CD4-positive, alpha-beta T cell treated with Interleukin-21 for 1 hour (primary cell): ENCODE data around the gene CH25H.
"Not testable (repeated sequence)": the region's sequence is repeated elsewhere in the genome, so short reads cannot be mapped to it uniquely, and the experiment has no call there.

Experiments used
- DNase-seq: peaks from one replicate; pipeline ENCODE4 v3.0.0-alpha.2; 2020

CH25H gene, protein sequence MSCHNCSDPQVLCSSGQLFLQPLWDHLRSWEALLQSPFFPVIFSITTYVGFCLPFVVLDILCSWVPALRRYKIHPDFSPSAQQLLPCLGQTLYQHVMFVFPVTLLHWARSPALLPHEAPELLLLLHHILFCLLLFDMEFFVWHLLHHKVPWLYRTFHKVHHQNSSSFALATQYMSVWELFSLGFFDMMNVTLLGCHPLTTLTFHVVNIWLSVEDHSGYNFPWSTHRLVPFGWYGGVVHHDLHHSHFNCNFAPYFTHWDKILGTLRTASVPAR

DNA sequence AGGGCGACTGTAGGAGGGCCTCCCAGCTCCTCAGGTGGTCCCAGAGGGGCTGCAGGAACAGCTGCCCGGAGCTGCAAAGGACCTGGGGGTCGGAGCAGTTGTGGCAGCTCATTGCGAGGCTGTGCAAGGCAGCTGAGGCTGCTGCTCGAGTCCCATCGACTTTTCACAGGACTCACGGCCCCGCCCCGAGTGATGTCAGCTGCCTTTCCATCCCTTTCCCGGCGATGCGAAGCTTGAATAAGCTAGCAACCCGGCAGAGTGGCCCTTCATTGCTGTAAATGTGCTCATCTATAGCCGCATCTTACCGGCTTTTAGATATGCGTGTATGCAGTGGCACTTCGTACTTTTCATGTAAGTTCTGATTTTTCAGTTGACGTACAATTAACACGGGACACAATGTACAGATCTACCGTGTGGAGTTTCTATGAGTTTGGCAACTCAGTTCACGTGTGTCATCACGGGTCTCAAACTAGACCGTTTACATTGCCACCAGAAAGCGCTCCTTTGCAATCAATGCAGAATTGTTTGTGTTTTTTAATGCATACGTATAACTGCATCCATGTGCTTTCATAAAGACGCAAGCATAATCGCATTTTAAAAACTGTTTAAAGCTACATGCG, at the start of gene CH25H:
Gene CH25H, minus strand, starts transcription at position 137 of the 620 bp plus-strand sequence. Its CDS starts 25 bp downstream, at position 112.
- DNase-seq, result peak; percentile 38

DNA sequence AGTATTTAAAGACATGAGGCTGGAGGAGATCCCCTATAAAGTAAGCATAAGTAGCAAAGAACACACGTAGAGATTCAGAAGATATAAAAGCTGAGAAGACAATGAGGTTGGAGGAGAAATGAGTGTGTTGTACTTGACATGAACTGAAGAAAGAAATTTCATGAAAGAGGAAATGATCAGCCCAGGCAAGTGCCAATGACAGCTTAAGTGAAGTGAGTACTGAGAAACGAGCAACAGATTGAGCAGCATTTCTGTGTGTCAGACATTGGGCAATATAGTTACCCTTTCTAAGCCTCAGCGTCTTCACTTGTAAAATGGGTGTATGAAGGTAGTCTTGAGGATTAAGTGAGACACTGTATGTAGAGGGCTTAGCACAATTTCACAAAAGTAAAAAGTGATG, 49.2 kb upstream of the CH25H start:
- DNase-seq, result no peak

DNA sequence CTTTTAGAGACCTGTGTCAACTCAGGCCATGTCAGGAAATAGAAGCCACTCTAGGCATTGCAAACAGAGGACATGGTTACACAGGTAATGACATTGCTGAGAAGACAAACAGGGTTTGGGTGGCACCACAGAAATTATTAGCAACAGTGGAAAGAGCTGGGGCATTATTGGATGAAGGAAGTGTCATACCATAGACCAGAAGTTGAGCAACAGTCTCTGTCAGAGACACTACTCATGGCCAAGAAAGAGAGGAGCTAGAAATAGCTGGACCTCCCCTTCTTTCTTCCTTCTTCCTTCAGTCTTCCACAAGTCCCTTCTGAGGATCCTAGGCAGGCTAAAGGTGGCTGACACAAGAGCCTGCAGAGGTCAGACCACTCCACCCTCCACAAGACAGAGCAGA, 48.7 kb upstream of the CH25H start:
- no peak for DNase-seq

DNA sequence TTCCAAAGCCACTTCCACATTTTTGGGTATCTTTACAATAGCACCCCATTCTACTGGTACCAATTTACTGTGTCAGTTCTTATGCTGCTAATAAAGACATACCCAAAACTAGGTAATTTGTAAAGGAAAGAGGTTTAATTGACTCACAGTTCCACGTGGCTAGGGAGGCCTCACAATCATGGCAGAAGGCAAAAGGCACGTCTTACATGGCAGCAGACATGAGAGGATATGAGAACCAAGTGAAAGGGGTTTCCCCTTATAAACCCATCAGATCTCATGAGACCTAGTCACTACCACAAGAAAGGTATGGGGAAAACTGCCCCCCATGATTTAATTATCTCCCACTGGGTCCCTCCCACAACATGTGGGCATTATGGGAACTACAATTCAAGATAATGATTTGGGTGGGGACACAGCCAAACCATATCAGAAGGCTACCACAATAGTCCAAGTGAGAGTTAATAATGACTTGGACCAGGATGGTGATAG, 48.0 kb upstream of the CH25H start:
- DNase-seq, result not testable (repeated sequence)

DNA sequence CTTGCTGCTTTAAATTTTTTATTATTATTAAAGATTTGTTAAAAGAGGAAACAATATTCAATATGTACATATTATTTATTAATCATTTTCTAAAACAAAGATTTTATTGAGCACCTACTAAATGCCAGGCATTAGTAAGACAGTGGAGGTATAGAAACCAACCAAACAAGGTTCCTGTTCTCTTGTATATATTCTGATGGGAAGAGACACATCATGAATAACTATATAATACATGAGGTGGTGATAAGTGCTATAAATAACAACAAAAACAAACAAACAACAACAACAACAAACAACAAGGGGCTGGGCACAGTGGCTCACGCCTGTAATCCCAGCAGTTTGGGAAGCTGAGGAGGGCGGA, 45.1 kb upstream of the CH25H start:
- no peak for DNase-seq

DNA sequence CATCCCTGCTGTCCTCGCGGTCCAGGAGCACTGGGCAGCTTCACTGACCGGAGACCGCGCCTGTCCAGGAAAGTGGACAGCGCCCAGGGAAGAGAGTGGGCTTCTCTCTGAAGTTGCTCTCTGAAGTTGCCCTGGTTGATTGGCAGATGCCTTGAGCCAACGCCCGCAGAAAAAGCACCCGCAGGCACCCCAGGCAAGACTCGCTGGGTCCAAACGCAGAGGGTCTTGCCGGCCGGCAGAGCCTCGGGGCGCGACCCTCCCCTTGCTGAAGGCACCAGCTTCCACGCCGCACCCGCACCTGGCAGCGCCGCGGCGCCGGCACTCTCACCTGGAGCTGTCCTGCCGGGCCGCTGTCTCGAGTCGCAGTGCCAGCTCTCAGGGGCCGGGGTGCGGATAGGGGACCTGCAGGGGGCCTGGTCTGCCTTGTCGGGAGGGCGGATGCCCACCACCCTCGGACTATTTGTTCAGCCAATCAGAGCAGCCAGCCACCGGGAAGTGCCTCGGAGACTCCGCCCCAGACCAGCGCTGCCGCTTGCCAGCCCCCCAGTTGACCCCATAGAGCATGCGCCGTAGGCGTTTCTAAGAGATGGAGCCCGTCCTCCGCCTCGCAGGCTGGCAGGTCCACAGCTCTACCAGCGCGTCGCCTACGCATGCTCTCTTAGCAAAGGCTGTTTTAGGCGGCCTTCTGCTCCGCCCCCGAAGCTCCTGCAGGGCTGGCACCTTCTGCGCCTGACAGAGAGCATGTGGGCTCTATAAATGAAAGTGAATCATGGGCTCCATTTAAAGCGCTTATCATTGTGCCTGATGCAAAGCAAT, 44.5 kb upstream of the CH25H start, which contains the start of gene LIPA:
Gene LIPA, minus strand, starts transcription at position 367 of the 816 bp plus-strand sequence. CDS start 4,127 bp downstream, outside the sequence.
- DNase-seq, result peak; percentile 98

DNA sequence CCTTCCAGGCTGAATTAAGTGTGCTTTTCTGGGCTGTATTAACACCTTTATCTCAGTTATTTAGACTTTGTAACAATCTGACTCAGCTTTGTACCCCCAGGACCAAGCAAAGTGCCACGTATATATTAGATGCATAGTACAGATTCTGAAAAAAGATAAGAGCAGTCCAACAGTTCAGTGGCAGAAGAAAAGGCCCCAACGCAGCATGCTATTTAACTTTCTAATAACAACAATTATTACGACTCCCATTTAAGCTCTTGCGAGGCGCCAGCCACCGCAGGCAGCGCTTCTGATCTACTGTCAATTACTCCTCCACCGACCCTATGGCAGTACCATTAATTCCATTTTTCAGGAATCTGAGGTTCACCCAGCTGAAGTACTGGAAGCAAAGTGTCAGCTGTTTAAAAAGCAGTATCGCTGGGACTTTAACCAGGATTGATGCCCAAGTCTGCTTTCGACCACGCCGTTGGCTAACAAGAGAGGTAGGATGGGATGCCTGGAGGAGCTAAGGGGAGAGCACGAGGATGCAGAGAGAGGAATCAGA, 43.8 kb upstream of the CH25H start:
- no peak for DNase-seq

DNA sequence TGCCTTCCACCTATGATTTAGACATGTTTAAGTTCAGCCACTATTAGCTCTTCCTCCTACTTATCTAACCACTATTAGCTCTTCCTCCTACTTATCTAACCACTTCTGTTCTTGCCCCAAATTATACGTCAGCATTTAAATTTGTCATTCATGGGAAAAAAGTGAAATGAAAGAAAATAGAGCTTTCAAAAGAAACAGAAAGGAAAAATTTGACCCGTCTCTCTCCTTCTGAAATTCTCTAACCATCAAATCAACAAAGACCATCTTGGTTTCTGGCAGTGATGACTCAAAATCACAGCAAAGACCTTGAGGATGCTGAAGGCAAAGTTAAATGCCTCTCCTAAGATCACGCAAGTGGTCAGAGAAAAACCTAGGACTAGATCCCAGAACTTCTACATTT, 41.9 kb upstream of the CH25H start:
- no peak for DNase-seq

DNA sequence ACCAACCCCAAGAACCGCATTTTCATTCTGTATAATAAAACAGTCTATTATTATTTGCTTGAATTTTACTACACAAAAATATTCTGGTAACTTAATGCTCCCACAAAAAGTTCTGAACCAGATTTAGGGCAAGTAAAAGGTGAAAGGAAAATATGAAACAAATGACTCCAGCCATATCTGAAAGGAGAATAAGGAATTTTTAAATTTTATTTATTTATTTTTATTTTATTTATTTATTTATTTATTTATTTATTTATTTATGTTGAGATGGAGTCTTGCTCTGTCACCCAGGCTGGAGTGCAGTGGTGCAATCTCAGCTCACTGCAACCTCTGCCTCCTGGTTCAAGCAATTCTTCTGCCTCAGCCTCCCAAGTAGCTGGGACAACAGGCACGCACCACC, 40.5 kb upstream of the CH25H start:
- DNase-seq, result not testable (repeated sequence)

DNA sequence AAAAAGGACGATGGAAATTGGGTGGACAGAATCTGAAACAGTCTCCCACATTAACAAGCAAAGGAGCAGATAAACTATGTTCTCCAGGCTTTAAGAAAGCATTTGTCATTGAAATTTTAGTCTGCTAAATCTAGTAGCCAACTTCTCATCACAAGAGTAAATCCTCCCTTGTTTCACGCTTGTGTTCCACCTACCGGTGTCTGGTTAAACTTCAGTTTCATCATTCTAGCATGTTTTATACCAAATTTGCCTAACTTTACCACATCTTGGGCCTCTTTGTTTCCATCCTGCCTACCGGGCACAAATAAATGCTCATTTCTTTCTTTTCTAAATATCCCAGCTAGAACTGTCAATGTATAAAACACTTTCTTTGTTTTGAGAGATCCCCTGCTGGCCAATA, 38.7 kb upstream of the CH25H start:
- DNase-seq, result no peak

DNA sequence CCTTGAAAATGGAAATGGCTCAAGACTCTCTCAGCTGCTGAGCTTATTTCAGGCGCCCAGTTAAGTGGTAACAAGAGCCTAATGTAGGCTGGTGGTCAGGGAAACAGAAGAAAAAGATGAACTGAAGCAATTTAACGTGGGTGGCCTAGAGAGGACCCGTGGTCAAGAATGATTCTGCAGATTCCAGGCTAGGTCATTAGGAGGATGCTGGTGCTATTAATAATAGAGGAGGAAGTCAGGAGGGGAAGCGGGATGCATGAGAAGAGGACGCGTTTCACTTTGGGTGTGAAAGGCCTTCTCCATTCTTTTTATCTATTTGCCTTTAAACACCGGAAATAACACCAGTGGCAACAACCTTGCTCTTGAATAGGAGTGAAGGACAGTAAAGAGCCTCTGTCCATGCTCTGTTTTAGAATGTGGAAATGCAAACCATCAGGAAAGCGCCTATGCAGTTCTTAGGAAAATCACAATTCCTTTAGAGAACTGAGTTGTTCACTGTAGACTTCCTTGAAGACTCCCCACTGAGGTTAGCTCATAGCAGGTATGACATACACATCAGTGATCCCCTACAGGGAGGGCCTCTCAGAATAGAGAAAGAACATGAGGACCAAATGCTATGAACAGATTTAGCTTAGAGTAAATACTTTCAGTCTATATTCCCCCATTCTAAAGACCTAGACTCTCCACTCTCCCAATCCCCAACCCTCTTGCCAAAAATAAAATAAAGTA, 35.9 kb upstream of the CH25H start:
- DNase-seq, result no peak

DNA sequence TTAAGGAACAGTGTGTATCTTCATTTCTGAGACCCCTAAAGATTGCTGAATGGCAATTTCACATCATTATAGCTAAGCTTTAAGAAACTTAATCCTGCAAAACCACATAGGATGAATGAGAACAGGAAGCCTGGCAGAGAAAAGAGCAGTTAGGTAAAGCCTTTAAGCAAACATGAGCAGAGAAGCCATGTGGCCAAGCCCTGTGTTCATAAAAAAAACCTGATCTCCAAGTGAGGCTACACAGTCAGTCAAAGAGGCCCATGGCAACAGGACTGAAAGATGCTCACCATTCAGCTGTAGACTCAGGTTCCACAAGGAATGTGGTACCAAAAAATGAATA, 35.2 kb upstream of the CH25H start:
- no peak for DNase-seq

DNA sequence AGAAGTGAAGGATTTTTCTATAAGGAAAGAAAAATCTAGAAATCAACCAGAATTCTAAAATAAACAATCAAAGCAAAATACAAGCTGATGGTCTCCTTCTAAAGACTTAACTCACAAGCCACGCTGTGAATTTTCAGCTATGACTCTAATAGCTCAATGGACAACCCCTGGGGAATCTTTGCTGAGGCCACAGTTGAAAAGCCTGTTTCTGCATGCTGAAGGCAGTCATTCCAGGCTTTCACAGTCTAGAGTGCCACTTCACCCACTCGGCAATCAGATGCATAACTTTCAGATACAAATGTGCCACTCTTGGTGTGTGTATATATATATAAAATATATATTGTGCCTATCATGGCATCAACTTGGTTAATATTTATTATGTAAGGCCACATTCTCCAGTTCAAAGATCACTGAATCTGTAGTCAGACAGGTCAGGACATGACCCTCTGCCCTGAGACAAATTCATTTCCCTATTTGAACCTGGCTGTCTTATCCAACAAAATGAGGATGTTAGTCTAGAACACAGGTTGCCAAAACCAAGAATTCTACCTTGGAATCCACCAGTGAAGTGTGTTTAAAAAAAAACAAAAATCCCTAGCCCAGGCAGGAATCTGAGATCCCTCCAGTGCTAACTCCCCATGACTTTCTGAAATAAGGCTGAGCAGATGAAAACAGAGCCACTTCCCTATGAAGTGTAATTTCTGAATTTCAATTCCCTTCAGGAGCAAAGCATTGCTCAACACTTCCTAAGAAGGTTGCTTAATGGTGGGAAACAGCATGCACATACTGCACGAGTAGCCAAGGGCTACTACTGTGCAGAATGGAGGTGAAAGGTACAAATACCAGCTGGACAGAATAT, 34.6 kb upstream of the CH25H start:
- no peak for DNase-seq

DNA sequence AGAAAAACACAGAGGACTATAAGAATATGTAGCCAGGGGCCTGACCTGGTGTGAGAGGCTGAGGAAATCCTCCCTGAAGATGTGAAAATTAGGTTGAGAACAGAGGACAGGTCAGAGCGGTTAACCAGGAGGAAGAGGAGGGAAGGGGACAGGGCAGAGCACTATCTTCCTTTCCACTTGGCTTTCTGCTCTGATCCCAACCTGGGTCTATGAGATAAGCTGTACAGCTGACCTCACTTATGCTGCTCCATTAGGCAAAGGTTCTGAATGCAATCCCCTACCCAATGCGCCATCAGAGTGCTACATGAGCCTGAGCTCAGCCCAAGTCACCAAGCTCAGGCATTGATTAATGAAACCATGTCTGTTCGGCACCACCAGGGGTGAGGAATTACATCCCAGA, 33.9 kb upstream of the CH25H start:
- DNase-seq, result no peak

DNA sequence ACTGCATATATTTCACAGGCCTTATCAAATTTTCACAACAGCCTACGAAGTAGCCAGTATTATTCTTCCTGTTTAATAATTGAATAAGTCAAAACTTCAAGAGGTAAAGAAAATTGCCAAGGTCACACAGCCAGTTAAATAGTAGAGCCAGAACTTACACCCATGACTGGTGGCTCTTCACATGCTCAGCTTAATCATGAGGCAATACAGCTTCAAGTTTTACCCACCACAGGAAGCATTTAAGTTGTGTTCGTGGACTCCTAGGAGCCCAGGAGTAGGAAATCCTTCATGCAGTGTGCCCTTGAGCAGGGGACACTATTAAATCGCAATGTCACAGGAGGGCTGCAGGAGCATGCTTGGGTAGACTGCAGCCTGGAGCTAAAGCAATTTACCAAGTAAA, 33.4 kb upstream of the CH25H start:
- no peak for DNase-seq

DNA sequence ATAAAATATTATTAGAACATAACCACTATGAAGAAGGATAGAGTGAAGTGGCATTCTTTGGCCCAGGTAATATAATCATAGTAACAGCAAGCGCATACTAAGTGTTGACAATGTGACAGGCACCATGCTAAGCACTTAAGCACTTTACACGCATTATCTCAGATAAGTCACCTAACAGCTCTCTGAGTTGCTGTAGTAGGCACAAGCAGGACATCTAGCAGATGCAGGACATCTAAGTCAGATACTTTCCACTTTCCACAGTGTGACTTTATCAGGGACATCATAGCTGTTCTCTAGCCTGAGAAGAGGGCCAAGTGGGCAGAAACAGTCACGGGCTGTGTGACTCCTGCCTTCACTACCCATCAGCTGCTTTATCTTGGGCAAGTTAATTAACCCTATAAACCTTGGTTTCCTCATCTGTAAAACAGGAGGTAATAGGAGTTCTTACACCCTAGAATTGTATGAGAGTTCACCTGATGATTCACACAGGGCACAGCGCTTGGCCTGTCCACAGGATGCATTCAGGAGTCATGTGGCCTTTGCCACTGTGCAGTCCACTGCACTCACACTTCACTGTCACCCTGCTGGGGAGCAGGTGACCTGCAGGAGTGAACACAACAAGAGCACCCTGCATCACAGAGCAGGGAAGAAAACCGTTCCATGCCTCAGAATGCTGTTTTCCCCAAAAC, 32.0 kb upstream of the CH25H start:
- no peak for DNase-seq

DNA sequence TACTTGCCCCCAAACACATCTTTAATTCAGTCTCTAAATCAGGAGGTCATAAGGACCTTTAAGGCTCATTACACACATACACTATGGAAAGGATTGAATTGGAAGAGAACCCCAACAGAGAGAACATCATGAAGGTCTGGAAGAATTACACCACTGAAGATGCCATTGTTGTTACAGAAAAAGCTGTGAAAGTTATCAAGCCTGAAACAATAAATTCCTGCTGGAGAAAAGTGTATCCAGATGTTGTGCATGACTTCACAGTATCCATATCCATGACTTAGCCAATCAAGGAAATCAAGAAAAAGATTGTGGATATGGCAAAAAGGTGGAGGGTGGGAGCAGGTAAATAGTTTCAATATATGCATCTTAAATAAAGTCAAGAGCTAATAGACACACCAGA, 30.7 kb upstream of the CH25H start:
- no peak for DNase-seq

DNA sequence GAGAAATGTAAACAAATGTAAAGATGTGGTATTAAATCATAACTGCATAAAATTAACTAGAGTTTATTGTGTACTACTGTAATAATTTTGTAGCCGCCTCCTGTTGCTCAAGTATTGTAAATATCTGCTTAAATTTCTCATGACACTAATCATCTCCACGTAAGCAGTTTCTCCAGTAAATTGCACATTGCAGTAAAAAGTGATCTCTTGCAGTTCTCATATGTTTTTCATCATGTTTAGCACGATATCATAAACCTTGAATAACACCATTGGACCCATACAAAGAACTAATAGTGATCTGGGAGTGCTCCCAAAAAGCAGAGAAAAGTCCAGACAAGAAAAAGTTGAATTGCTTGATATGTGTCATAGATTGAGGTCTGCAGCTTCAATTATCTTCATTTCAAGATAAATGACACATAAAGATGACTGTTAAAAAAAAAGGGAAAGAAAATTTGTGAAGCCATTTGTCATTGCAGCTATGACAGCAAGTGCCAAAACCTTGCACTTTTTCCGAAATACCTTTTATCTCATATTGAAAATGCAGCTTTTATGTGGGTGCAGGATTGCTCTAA, 29.2 kb upstream of the CH25H start:
- no peak for DNase-seq

DNA sequence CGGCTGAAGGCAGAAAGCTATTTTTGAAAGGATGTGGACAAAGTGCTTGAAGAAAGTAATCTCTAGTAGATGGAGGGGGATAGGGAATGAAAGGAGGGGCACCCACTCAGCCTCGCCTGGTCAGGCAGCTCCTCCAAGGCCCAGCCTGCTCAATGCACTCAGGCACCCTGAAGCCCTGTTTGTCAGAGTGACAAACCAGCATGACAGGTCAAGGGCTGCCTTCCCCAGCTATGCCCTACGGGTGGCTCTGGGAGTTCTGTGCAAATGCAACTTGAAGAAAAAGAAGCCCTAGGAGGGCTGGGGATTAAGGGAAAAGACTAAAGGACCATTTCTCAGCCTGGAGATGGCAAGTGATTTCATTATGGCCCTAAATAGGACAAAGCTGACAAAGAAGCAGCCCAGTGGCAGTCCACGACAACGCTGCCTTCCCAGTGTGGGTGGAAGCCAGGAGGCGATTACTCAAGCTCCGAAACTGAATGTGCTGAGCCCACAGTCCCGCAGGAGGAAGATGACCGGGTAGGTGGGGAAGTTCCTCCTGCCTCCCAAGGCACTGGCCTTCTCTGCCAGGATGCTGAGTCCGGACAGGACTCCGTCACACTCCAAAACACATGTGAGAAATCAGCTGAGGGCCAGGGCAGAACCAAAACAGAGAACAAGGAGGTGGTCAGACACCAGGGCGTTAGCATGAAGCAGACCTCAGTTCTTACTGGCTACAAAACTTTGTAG, 28.1 kb upstream of the CH25H start:
- DNase-seq, result no peak

DNA sequence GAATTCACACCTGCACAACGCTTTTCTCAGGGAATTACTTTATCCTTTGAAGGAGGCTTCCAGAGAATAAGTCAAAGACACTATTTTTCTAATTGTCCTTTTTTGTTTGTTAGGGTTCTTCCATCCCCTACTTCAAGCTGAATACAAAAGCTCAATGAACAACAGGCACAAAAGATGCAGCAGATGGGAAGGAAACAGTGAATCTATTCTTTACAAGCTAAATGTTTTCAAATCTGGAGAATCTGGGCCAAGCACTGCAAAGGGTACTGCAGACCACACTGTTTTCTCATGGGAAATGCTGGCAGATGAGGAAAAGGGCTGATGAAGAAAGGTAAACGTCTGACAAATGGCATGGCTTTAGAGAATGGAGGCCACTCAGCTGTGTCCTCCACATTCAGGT, 25.9 kb upstream of the CH25H start:
- no peak for DNase-seq
